8988T (cell line): Measurements from ENCODE around the gene LAMP5.

Experiments
- DNase-seq: peaks from one replicate; pipeline ENCODE4 v3.0.0; 2011

Gene LAMP5

DNA sequence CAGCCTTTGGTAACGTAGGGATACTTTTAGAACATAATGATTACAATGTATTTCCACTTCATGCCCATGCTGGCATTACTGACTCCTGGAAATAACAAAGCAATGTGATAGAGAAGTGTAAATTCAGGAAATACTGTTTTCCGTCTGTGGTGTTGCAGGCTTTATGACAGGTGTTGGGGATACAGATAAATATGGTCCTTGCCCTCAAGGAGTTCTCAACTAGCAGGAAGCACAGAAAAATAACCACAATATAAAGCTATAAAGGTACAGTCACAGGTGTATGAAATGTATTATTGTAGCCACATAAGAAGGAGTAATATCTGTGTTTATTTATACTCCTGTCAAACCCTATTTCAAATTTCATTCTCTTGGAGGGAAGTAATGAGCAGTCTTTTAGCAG is 12.9 kb upstream of the LAMP5 start:
- DNase-seq, result no peak

GRCh38 chr20:9503526-9504245 is 10.7 kb upstream of the LAMP5 start:
- no peak for DNase-seq

GRCh38 chr20:9506280-9506821 is 8.0 kb upstream of the LAMP5 start:
- DNase-seq, result no peak

DNA sequence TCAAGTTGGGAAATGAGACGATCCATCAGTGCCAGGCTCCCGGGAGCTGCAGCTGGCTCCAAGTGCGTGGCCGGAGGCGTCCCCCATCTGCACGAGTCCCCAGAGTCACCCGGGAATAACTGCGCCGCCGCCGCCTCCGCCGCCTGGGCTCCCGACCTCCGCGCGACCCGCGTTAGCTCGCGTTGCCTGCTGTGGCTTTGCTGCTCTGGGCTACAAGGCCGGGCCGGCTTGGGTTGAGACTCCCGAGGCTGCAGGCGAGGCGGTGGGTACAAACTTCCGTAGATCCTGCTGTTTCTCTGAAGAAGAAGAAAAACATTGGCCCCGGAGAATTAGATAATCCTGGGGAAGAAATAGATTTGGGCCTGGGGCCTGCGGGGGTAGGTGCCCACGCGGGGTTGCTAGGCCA is 7.4 kb upstream of the LAMP5 start:
- no peak for DNase-seq

- DNase-seq, result no peak
These were observed 6.7 kb upstream of the LAMP5 start for GRCh38 chr20:9507544-9508239.

- DNase-seq, result no peak
These were observed 6.1 kb upstream of the LAMP5 start for GRCh38 chr20:9508240-9508661.

GRCh38 chr20:9508696-9509178 is 5.7 kb upstream of the LAMP5 start:
- DNase-seq, result no peak

DNA sequence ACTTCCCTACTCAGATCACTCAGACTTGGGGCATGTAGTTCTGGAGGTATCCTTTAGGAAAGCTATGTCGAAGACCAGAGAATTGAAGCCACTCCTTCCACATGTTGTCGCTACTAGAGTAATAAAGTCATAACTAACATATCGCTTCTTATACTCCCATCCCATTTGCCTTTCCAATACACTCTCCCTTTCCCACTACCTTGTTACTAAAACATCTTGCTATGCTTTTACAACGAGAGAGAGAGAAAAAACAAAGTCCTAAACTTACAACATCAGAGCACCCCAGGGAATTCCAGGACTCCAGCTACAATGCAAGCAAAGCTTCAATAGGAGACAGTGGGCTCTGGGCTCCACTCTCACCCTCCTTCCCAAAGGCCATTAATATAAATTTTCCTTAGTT is 5.1 kb upstream of the LAMP5 start:
- no peak for DNase-seq

DNA sequence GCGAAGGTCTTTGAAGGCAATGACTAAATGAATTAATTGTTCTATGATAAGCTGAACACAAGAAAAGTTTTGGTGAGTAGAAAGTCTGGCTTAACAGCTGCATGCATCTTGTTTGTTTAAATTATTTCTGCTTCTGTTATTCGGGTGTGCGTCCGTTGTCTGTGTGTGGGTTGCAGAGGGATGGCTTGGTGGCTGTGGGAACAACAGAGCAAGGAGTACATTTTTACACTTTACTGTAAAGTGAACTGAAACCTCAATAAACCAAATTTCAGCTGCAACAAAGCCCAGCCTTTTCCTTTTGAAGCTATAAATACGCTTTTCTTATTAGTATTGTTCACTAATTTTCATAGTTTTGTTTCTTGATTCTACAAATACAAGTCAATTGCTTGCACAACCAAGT is 3.5 kb upstream of the LAMP5 start:
- DNase-seq, result no peak

DNA sequence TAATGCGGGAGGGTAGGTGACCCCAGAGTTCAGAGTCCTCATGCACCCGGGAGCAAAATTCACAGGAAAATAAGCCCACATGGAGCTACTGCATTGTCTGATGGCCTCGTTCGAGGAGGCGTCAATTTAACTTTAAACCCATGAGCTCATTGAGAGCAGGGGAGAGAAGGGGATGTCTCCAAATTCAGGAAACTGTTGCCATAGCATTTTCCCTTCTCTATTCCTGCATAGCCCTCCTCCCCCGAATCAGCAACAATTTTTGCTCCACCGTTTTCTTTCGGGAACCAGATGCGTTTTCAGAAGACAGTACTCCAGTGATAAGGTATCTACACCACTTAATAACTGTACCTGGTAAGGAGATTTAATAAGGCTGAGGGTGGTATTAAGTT is 324 bp upstream of the LAMP5 start:
- no peak for DNase-seq

DNA sequence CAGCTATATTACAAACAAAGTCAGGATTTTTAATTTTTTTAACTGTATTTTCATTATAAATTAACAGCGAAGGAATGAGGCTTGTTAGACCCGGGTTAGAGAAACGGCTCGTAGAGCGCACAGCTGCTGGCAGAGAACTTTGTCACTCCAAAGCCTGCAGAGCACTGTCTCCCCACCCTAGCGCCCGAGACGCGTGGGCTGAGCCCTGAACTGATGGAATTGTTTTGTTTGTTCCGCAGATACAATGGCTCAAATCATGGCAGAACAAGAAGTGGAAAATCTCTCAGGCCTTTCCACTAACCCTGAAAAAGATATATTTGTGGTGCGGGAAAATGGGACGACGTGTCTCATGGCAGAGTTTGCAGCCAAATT is 810 bp downstream of the LAMP5 start:
- no peak for DNase-seq

GRCh38 chr20:9515741-9516233 is 1.4 kb downstream of the LAMP5 start:
- DNase-seq, result no peak

GRCh38 chr20:9516234-9516871 is 2.0 kb downstream of the LAMP5 start:
- DNase-seq, result no peak

- no peak for DNase-seq
These were observed 3.1 kb downstream of the LAMP5 start for GRCh38 chr20:9517297-9518162.

- no peak for DNase-seq
These were observed 4.3 kb downstream of the LAMP5 start for GRCh38 chr20:9518576-9519175.

- no peak for DNase-seq
These were observed 5.7 kb downstream of the LAMP5 start for GRCh38 chr20:9520086-9520485.

DNA sequence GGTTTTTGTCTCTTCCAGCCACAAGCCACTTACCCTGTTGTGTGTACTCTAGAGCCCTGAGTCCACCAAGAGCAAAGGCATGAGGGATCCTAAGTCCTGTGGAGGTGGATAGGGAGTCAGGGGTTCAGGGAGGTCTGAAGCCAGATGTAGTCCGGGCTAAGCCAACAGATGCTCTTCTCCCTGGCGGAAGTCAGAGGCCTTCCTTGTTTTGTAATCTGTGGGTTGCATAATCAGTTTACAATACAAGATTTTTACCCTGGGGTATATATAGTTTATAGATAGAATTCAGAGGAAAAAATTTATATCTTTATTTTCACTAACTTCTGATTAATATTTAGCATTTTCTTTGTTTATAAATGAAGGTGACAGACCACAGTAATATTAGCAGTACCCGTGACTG is 9.2 kb downstream of the LAMP5 start:
- DNase-seq, result no peak

DNA sequence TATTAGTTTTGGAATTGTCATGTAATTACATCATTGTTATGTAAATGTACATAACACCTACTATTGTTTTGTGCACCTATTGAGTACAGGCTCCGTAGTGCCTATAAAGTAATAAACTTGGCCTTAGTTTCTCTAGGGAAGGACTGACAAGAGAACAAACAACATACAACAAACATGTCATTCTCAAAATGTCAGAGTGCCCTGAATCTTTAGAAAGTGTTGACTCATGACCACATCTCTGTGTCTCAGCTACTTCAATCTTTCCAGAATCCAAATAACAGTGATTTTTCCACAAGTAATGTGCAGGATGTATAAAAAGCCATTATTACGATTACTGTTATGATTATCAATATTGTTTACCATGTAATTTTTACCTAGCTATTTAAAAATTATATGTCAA is 17.2 kb downstream of the LAMP5 start:
- DNase-seq, result no peak

DNA sequence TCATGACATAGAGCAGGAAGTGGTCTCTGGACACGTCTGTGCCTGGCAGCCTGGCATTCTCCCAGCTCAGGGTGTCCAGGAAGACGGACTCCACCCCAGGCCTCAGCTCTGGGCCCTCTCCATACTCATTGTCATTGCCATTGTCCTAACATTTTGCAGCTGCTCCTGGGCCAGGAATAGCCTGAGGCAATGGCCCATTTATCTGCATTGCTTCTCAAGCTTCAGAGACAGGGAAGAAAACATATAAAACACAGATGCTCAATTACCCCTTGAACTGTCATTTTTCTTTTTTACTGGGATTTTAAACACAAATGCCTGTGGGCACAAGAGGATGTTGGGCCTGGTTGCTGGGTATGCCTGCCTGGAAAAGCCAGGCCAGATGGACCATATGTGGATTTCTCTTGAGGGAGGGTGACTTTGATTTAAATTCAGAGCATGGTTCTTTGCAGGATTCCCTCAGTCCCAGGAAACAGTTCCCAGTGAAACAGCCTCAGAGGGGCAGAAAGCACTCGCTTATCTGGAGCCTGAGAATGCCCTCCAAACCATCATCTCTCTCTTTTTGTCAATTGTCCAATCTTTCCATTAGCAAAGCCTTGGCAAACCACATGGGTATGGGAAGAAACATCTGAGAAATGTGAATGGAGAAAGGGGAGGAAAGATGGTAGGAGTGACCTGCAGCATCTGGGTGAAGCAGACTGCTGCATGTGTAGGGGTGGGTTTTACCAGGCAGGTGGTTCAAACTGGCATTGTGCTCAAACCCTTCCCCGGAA is 17.9 kb downstream of the LAMP5 start:
- no peak for DNase-seq

DNA sequence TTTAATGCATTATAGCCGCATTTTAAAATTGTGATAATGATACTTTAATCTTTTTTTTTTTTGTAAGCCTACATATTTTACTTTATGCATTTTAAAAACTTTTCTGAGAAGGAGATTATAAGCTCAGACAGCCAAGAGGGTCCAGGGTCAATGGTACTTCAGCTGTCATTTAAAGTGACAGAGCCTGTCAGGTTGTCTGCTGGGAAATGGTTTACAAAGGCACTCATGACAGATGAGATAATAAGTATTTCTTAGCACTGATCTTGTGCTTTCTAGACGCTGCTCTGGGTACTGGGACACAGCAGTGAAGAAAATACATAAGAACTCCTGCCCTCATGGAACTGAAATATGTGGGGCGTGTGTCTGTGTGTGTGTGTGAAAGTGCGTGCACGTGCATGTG is 19.6 kb downstream of the LAMP5 start:
- DNase-seq, result no peak

GRCh38 chr20:9535449-9535848 is 21.1 kb downstream of the LAMP5 start:
- DNase-seq, result no peak
